Measurements from ENCODE around the gene ADGRB2. TPM values are rescaled to one million over a fixed set of nuclear protein-coding genes. Genes with fewer than 3 reads are reported as not detected.
A peak's percentile ranks its signal among the peaks of the same experiment; 100 is the strongest.

Gene ADGRB2
- total RNA-seq, 2 donors from 2014 or later: 3.8 to 5.3 TPM

- peak; percentile 76 for DNase-seq (ENCODE audit: low spot score)
- intact Hi-C loops (cut with DNase I): loop anchor here (10.0 kb wide), 2 partner anchors 72 to 122 kb away; no protein-coding TSS in a partner anchor
These were observed 22.4 kb upstream of the ADGRB2 start for GRCh38 chr1:31786366-31787060.

DNA sequence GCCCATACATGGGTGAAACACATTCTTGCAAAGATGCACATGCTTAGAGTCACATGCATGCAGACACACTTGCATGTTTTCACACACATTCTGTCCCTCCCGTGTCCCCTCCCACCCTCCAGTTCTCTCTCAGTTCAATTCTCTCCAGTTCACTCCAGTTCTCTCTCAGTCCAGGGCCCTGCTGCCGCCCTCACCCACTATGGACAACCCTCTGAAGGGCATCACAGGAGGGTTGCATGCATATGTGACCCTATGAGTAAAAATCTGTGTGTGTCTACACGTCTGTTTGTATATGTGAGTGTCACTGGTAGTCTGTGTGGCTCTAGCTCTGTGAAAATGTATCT, 21.8 kb upstream of the ADGRB2 start:
- intact Hi-C loops (cut with DNase I): loop anchor here (10.0 kb wide), 2 partner anchors 71 to 121 kb away; no protein-coding TSS in a partner anchor
- peak; percentile 8 for DNase-seq (ENCODE audit: low spot score)

GRCh38 chr1:31785020-31785946, 21.1 kb upstream of the ADGRB2 start:
- intact Hi-C loops (cut with DNase I): loop anchor here (10.0 kb wide), 2 partner anchors 70 to 120 kb away; no protein-coding TSS in a partner anchor
- DNase-seq (ENCODE audit: low spot score): peak; percentile 68

DNA sequence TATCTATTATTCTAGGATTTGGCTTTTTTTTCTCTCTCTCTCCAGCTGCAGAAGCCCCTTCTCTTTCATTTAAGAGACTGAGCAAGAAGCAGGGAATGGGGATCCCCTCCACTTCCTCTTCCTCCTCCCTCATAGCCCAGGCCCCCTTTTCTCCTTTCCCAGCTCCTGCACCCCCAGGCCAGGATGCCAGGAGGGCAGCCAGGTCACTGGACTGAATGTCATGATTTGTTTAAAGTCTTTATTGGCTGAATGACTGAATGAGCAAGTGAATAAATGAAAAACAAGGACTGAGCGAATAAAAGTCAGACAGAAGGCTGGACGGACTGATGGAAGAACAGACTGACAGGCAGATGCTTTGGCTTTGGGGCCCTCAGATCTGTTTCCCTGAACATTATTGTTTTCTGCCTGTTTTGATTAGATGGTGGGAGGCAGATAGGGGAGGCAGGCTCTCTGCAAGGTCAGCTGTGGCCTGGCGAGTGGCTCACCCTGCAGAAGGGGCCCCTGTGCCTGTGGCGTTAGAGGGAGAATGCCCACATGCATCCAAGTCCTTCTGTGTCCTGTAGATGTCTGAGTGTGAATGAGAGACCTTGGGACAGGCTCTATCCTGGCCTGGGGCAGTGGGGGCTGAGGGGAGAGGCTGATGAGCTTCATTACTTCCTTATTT, 20.3 kb upstream of the ADGRB2 start:
- DNase-seq (ENCODE audit: low spot score): peak; percentile 56
- intact Hi-C loops (cut with DNase I): loop anchor here (10.0 kb wide), 2 partner anchors 70 to 120 kb away; no protein-coding TSS in a partner anchor

DNA sequence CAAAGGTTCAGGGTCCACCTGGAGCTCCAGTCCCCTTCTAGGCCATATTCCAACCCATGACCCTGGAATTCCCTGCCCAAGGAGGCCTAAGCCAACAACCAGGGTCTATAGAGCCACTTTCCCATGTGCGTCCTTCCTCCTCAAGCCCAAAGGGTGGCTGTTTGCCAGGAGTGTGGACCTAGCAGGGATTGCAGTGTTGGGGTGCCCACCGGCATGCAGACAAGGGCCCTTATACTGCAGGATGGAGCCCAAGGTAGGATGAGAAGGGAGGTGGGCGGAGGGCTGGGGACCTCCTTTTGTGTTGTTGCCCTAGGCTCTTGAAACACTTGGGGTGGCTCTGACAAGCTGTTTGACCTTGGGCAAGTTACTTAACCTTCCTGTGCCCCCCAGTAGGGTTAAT, 19.7 kb upstream of the ADGRB2 start:
- intact Hi-C loops (cut with DNase I): loop anchor here (10.0 kb wide), 2 partner anchors 69 to 119 kb away; no protein-coding TSS in a partner anchor
- peak; percentile 58 for DNase-seq (ENCODE audit: low spot score)

- intact Hi-C loops (cut with DNase I): loop anchor here (10.0 kb wide), 2 partner anchors 68 to 118 kb away; no protein-coding TSS in a partner anchor
- peak; percentile 72 for DNase-seq (ENCODE audit: low spot score)
These were observed 18.6 kb upstream of the ADGRB2 start for GRCh38 chr1:31782421-31783410.

GRCh38 chr1:31781756-31782371, 17.7 kb upstream of the ADGRB2 start:
- DNase-seq (ENCODE audit: low spot score): no peak
- intact Hi-C loops (cut with DNase I): loop anchor here (10.0 kb wide), 2 partner anchors 67 to 117 kb away; no protein-coding TSS in a partner anchor

- intact Hi-C loops (cut with DNase I): loop anchor here (10.0 kb wide), 2 partner anchors 66 to 116 kb away; no protein-coding TSS in a partner anchor
- no peak for DNase-seq (ENCODE audit: low spot score)
These were observed 17.1 kb upstream of the ADGRB2 start for GRCh38 chr1:31781138-31781755.

DNA sequence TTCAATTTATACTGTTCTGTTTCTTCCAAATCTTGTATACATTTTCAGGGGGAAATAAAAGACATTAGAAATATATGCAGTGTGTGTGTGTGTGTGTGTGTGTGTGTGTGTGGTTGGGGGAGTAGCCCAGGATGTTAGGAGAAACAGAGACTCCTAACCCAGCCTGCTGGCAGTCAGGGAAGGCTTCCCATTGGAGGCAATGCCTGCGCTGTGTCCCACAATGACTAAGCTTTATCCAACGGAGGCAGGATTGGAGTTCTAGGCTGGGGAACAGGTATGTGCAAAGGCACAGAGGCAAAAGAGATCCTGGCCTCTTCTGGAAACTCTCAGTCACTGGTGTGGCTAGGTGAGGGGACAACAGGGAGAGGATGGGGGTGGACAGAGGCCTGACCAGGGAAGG, 16.5 kb upstream of the ADGRB2 start:
- intact Hi-C loops (cut with DNase I): loop anchor here (10.0 kb wide), 2 partner anchors 66 to 116 kb away; no protein-coding TSS in a partner anchor
- no peak for DNase-seq (ENCODE audit: low spot score)

DNA sequence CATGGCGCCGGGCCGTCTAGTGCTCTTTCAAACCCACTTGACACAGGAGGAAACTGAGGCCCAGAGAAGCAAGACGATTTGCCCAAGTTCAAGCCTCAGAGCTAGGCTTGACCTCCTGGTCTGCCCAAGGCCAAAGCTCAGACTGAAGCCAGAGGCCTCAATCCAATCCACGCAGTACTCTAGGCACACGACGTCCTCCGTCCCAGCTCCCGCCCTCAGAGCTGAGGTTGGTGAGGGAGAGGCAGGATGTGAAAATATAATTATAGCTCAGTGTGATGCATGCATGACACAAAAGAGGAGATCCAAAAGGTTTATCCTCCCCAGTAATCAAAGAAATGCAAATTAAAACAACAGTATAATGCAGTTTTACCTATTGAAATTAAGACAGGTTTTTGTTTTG, 15.5 kb upstream of the ADGRB2 start:
- DNase-seq (ENCODE audit: low spot score): no peak
- intact Hi-C loops (cut with DNase I): loop anchor here (10.0 kb wide), 3 partner anchors 65 to 215 kb away; no protein-coding TSS in a partner anchor

- intact Hi-C loops (cut with DNase I): loop anchor here in 1 of 2 donors (10.0 kb wide), 1 partner anchor 214 kb away; no protein-coding TSS in a partner anchor
- DNase-seq (ENCODE audit: low spot score): no peak
These were observed 14.8 kb upstream of the ADGRB2 start for GRCh38 chr1:31778763-31779488.

GRCh38 chr1:31776516-31776915, 12.4 kb upstream of the ADGRB2 start:
- no peak for DNase-seq (ENCODE audit: low spot score)
- intact Hi-C loops (cut with DNase I): loop anchor here in 1 of 2 donors (10.0 kb wide), 1 partner anchor 212 kb away; no protein-coding TSS in a partner anchor

DNA sequence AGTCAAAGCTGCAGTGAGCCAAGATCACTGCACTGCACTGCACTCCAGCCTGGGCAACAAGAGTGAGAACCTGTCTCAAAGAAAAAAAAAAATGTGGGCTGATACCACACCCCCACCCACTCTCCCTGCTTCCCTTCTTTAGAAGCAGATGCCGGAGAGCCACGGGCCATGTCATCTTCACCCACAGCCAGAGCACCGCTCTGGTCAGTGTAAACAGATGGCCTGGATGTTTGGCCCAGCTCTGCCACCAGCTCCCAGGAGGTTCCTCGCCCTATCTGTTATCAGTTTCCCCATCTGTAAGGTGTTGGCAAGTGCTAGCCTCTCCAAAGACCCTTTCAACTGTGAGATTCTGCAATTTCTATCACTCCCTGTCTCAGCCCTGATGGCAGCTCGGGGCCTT, 11.9 kb upstream of the ADGRB2 start:
- intact Hi-C loops (cut with DNase I): loop anchor here in 1 of 2 donors (10.0 kb wide), 1 partner anchor 211 kb away; no protein-coding TSS in a partner anchor
- no peak for DNase-seq (ENCODE audit: low spot score)

DNA sequence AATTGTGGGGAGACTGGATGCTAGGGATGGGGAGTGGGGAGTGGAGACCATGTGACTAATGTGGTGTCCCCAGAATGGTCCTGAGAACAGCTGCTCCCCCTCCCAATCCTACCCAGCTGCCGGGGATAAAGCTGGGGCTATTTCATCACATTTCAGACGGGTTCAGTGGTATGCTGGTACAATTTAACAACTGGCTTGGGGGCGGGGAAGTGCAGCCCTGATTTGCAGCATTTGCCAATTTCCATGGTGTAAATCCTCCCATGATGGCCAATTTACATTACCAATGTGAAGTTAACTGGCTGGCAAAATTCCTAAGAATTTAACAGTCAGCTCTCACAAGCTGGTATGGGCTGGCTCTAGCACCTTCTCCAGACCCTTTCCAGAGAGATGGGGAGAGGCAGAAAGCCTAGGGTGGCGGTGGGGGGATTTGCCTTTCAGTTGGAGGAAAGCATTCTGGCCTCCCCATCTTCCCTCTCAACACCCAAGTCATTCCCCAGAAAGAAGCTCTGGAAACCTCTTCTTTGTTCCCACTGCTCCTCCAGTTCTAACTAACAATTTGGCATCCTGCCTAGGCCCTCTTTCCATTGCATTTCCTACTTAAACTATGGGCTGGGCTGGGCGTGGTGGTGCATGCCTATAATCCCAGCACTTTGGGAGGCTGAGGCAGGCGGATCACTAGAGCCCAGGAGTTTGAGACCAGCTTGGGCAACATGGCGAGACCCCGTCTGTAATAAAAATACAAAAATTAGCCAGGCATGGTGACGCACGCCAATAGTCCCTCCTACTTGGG, 11.3 kb upstream of the ADGRB2 start:
- intact Hi-C loops (cut with DNase I): loop anchor here in 1 of 2 donors (10.0 kb wide), 1 partner anchor 211 kb away; no protein-coding TSS in a partner anchor
- no peak for DNase-seq (ENCODE audit: low spot score)

DNA sequence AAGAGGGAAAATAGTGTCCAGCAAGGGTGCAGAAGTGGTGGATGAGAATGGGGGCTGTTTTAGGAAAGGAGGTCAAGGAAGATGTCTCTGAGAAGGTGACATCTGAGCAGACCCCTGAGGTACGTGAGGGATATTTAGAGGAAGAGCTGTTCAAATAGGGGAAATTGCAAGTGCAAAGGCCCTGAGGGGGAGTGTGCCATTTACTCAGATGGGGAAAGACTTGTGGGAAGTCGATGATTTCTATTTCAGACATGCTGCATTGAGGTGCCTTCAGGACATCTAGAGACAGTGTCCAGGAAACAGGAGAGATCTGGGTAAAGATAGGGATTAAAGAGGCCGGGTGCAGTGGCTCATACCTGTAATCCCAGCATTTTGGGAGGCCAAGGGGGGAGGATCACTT, 10.4 kb upstream of the ADGRB2 start:
- no peak for DNase-seq (ENCODE audit: low spot score)
- intact Hi-C loops (cut with DNase I): loop anchor here in 1 of 2 donors (10.0 kb wide), 1 partner anchor 210 kb away; no protein-coding TSS in a partner anchor

All from posterior vena cava (tissue), 2 donors.